ENCODE results near the gene LAMA2. TPM values are rescaled to one million over a fixed set of nuclear protein-coding genes. Genes with fewer than 3 reads are reported as not detected.

Gene LAMA2
- total RNA-seq, 1 experiment from 2014 or later, result 4.2 TPM

- no peak overlapping the region for H3K14ac ChIP-seq (ENCODE audit: insufficient read depth, low read length)
- H3K27me3 Mint-ChIP-seq (ENCODE audit: low read depth), result no peaks in the 10 kb centered on the region
- no peak overlapping the region for H3K4me2 ChIP-seq (ENCODE audit: insufficient read depth, insufficient read length, low read length)
- no peak overlapping the region for H3K27ac Mint-ChIP-seq
- no peak overlapping the region for H2AK5ac ChIP-seq (ENCODE audit: insufficient read length, low read length)
- H3K79me2 ChIP-seq (ENCODE audit: insufficient read depth, low read length), result no peaks in the 10 kb centered on the region
- H2BK15ac ChIP-seq (ENCODE audit: low read depth, low read length), result no peak overlapping the region
- H4K91ac ChIP-seq (ENCODE audit: insufficient read length, low read depth, low read length), result no peak overlapping the region
- H3K27ac ChIP-seq (ENCODE audit: insufficient read length, low read depth, low read length), result no peak overlapping the region
- no peak overlapping the region for H2BK5ac ChIP-seq (ENCODE audit: insufficient read length, low read length)
- no peak overlapping the region for H2AFZ ChIP-seq (ENCODE audit: low read length)
- no peak overlapping the region for H3K4ac ChIP-seq (ENCODE audit: low read depth, low read length)
- H3K9ac ChIP-seq (ENCODE audit: extremely low read depth, insufficient read length, low read length), result no peak overlapping the region
- H4K8ac ChIP-seq (replicated peaks; ENCODE audit: insufficient read length, low read depth, low read length), result no peak overlapping the region
- H3K4me1 ChIP-seq (ENCODE audit: insufficient read depth, low read length), result no peaks in the 10 kb centered on the region
- H4K5ac ChIP-seq (ENCODE audit: insufficient read length, low read depth, low read length), result no peak overlapping the region
- WGBS (ENCODE audit: extremely low coverage, insufficient read length, low lambda C conversion rate), result no CpG with 5 or more reads among the region's 6 CpGs
- no peak for DNase-seq
- no peaks in the 10 kb centered on the region for H3K27me3 ChIP-seq (ENCODE audit: insufficient read depth, low read length)
- H3K23ac ChIP-seq (ENCODE audit: insufficient read length, low read depth, low read length), result no peak overlapping the region
- no peaks in the 10 kb centered on the region for H3K9me3 ChIP-seq (ENCODE audit: control insufficient read depth, low read depth, low read length)
- no peak overlapping the region for H3K4me3 Mint-ChIP-seq
- H3K9me3 Mint-ChIP-seq, result no peaks in the 10 kb centered on the region
- TF ChIP-seq CTCF (conservative IDR thresholded peaks at IDR 0.05), result no peak
- no peak overlapping the region for H2BK120ac ChIP-seq (ENCODE audit: low read depth, low read length, poor library complexity, severe bottlenecking)
- H2BK20ac ChIP-seq (ENCODE audit: low read depth, low read length, poor library complexity, severe bottlenecking), result no peak overlapping the region
- no peak overlapping the region for H2BK12ac ChIP-seq (ENCODE audit: insufficient read length, low read depth, low read length)
- H3K4me1 Mint-ChIP-seq, result peaks cover 0 to 5% of the 10 kb centered on the region in 2 experiments; a peak in 2 of 4 replicates
- no peaks in the 10 kb centered on the region for H4K20me1 ChIP-seq (ENCODE audit: control insufficient read depth, insufficient read depth, insufficient read length)
- H3K36me3 Mint-ChIP-seq (ENCODE audit: insufficient read depth in 1 of 3, low read depth in 3 of 3), result no peaks in the 10 kb centered on the region
- H3K56ac ChIP-seq (ENCODE audit: insufficient read length, low read depth, low read length), result no peak overlapping the region
- H3K79me1 ChIP-seq (ENCODE audit: insufficient read depth, low read depth, low read length, poor library complexity, severe bottlenecking), result no peaks in the 10 kb centered on the region
- H3K23me2 ChIP-seq (ENCODE audit: insufficient read length, low read depth, low read length, poor library complexity, severe bottlenecking), result no peaks in the 10 kb centered on the region
- no peak overlapping the region for H3K18ac ChIP-seq (ENCODE audit: insufficient read length, low read depth, low read length)
- H3T11ph ChIP-seq (ENCODE audit: low read length), result no peak overlapping the region
Observed at GRCh38 chr6:129253727-129254126, 370.8 kb downstream of the LAMA2 start.
